OCI-LY1 (cell line): ENCODE data around the gene TRIP13.

Source experiments
- CTCF ChIP-seq: fragments of 200-600 bp; sonication (generic), shearing (Covaris generic); IDR thresholded peaks from 2 replicates; pipeline ENCODE4 v1.5.1; 2017; ENCODE audit warnings: mild to moderate bottlenecking, antibody characterized with exemption, low read length, moderate library complexity, mixed read lengths
- EZH2 ChIP-seq: fragments of 200-600 bp; sonication (generic), shearing (Covaris generic); IDR thresholded peaks from 2 replicates; pipeline ENCODE4 v1.8.0; 2017; ENCODE audit warnings: borderline replicate concordance, mixed run types, mild to moderate bottlenecking, antibody characterized with exemption, low read length, moderate library complexity, mixed read lengths

GRCh38 chr5:889075-889710 lies 3.5 kb upstream of the TRIP13 start:
- TF ChIP-seq CTCF (no peak), EZH2 (no peak)
